ENCODE results near the gene PRRG2. TPM values are rescaled to one million over a fixed set of nuclear protein-coding genes. Genes with fewer than 3 reads are reported as not detected.
"Not testable (repeated sequence)": the region's sequence is repeated elsewhere in the genome, so short reads cannot be mapped to it uniquely, and the experiment has no call there.

Gene PRRG2
- total RNA-seq, 1 experiment from 2014 or later, result 3.3 TPM

DNA sequence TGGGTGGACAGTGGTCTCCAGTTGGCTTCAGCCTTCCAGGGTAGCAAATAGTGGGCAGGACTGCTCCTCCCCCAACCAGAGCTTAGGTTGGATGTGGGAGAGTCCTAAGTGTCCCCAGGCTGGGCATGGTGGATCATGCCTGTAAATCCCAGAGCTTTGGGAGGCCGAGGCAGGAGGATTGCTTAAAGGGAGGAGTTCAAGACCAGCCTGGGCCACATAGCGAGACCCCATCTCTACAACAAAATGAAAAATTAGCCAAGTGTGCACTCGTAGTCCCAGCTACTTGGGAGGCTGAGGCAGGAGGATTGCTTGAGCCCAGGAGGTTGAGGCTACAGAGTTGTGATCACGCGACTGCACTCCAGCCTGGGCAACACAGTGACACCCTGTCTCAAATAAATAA lies 51.5 kb downstream of the PRRG2 start:
- H3K56ac ChIP-seq (ENCODE audit: insufficient read length, low read depth, low read length), result no peak overlapping the region
- H4K5ac ChIP-seq (ENCODE audit: insufficient read length, low read depth, low read length), result no peak overlapping the region
- H2BK15ac ChIP-seq (ENCODE audit: low read depth, low read length), result no peak overlapping the region
- H2AFZ ChIP-seq (ENCODE audit: low read length), result no peak overlapping the region
- Mint-ChIP-seq H3K36me3 (ENCODE audit: insufficient read depth in 1 of 3, low read depth in 3 of 3) (peaks cover 5 to 16% (median 9%) of the 10 kb centered on the region in 3 experiments; a peak in 6 of 7 replicates), H3K9me3 (no peaks in the 10 kb centered on the region), H3K27me3 (ENCODE audit: low read depth) (peaks cover 12% of the 10 kb centered on the region), H3K4me3 (no peak overlapping the region), H3K27ac (no peak overlapping the region), H3K4me1 (peaks cover 22 to 29% of the 10 kb centered on the region in 2 experiments)
- no peak overlapping the region for H3T11ph ChIP-seq (ENCODE audit: low read length)
- no peaks in the 10 kb centered on the region for H3K79me2 ChIP-seq (ENCODE audit: insufficient read depth, low read length)
- H3K9me3 ChIP-seq (ENCODE audit: control insufficient read depth, low read depth, low read length), result no peaks in the 10 kb centered on the region
- H2BK120ac ChIP-seq (ENCODE audit: low read depth, low read length, poor library complexity, severe bottlenecking), result no peak overlapping the region
- H4K20me1 ChIP-seq (ENCODE audit: control insufficient read depth, insufficient read depth, insufficient read length), result peaks cover 2% of the 10 kb centered on the region
- H3K79me1 ChIP-seq (ENCODE audit: insufficient read depth, low read depth, low read length, poor library complexity, severe bottlenecking), result no peaks in the 10 kb centered on the region
- no peak overlapping the region for H2AK5ac ChIP-seq (ENCODE audit: insufficient read length, low read length)
- H3K14ac ChIP-seq (ENCODE audit: insufficient read depth, low read length), result no peak overlapping the region
- H3K4ac ChIP-seq (ENCODE audit: low read depth, low read length), result no peak overlapping the region
- WGBS (ENCODE audit: extremely low coverage, insufficient read length, low lambda C conversion rate), result no CpG with 5 or more reads among the region's 5 CpGs
- H3K4me1 ChIP-seq (ENCODE audit: insufficient read depth, low read length), result no peaks in the 10 kb centered on the region
- H3K9ac ChIP-seq (ENCODE audit: extremely low read depth, insufficient read length, low read length), result no peak overlapping the region
- H3K23me2 ChIP-seq (ENCODE audit: insufficient read length, low read depth, low read length, poor library complexity, severe bottlenecking), result no peaks in the 10 kb centered on the region
- H3K27me3 ChIP-seq (ENCODE audit: insufficient read depth, low read length), result no peaks in the 10 kb centered on the region
- no peak overlapping the region for H2BK20ac ChIP-seq (ENCODE audit: low read depth, low read length, poor library complexity, severe bottlenecking)
- no peak overlapping the region for H3K23ac ChIP-seq (ENCODE audit: insufficient read length, low read depth, low read length)
- TF ChIP-seq, protein P1, sequence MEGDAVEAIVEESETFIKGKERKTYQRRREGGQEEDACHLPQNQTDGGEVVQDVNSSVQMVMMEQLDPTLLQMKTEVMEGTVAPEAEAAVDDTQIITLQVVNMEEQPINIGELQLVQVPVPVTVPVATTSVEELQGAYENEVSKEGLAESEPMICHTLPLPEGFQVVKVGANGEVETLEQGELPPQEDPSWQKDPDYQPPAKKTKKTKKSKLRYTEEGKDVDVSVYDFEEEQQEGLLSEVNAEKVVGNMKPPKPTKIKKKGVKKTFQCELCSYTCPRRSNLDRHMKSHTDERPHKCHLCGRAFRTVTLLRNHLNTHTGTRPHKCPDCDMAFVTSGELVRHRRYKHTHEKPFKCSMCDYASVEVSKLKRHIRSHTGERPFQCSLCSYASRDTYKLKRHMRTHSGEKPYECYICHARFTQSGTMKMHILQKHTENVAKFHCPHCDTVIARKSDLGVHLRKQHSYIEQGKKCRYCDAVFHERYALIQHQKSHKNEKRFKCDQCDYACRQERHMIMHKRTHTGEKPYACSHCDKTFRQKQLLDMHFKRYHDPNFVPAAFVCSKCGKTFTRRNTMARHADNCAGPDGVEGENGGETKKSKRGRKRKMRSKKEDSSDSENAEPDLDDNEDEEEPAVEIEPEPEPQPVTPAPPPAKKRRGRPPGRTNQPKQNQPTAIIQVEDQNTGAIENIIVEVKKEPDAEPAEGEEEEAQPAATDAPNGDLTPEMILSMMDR (conservative IDR thresholded peaks at IDR 0.05), result no peak
- no peak overlapping the region for H2BK5ac ChIP-seq (ENCODE audit: insufficient read length, low read length)
- no peak overlapping the region for H3K18ac ChIP-seq (ENCODE audit: insufficient read length, low read depth, low read length)
- no peak overlapping the region for H4K91ac ChIP-seq (ENCODE audit: insufficient read length, low read depth, low read length)
- H2BK12ac ChIP-seq (ENCODE audit: insufficient read length, low read depth, low read length), result no peak overlapping the region
- no peak overlapping the region for H3K27ac ChIP-seq (ENCODE audit: insufficient read length, low read depth, low read length)
- H3K4me2 ChIP-seq (ENCODE audit: insufficient read depth, insufficient read length, low read length), result no peak overlapping the region
- H4K8ac ChIP-seq (replicated peaks; ENCODE audit: insufficient read length, low read depth, low read length), result no peak overlapping the region
- DNase-seq, result no peak

DNA sequence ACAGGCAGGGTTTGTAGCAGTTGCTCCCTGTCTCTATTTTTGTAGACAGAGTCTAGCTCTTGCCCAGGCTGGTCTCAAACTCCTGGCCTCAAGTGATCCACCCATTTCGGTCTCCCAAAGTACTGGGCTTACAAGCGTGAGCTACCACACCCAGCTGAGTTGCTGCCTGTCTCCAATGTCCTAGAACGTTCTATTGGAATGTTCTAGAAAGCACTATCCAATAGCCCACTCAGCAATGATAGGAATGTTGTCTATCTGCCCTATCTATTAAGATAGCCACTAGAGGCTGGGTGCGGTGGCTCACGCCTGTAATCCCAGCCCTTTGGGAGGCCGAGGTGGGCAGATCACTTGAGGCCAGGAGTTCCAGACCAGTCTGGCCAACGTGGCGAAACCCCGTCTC lies 52.2 kb downstream of the PRRG2 start:
- not testable (repeated sequence) for H2BK15ac ChIP-seq (ENCODE audit: low read depth, low read length); H2BK5ac ChIP-seq (ENCODE audit: insufficient read length, low read length); H2BK12ac ChIP-seq (ENCODE audit: insufficient read length, low read depth, low read length); H3K9ac ChIP-seq (ENCODE audit: extremely low read depth, insufficient read length, low read length); H3K79me2 ChIP-seq (ENCODE audit: insufficient read depth, low read length); H3K4me3 Mint-ChIP-seq; H3K23ac ChIP-seq (ENCODE audit: insufficient read length, low read depth, low read length); H4K8ac ChIP-seq (replicated peaks; ENCODE audit: insufficient read length, low read depth, low read length); H4K20me1 ChIP-seq (ENCODE audit: control insufficient read depth, insufficient read depth, insufficient read length); DNase-seq; H3K79me1 ChIP-seq (ENCODE audit: insufficient read depth, low read depth, low read length, poor library complexity, severe bottlenecking); H3K56ac ChIP-seq (ENCODE audit: insufficient read length, low read depth, low read length); H3K27me3 ChIP-seq (ENCODE audit: insufficient read depth, low read length); H3K14ac ChIP-seq (ENCODE audit: insufficient read depth, low read length); H2AK5ac ChIP-seq (ENCODE audit: insufficient read length, low read length); H3K4me2 ChIP-seq (ENCODE audit: insufficient read depth, insufficient read length, low read length); H3K9me3 Mint-ChIP-seq; H3K27ac ChIP-seq (ENCODE audit: insufficient read length, low read depth, low read length); H3K4ac ChIP-seq (ENCODE audit: low read depth, low read length); H4K91ac ChIP-seq (ENCODE audit: insufficient read length, low read depth, low read length); H2BK120ac ChIP-seq (ENCODE audit: low read depth, low read length, poor library complexity, severe bottlenecking); H3K4me1 ChIP-seq (ENCODE audit: insufficient read depth, low read length); H3K9me3 ChIP-seq (ENCODE audit: control insufficient read depth, low read depth, low read length); H4K5ac ChIP-seq (ENCODE audit: insufficient read length, low read depth, low read length); H3K23me2 ChIP-seq (ENCODE audit: insufficient read length, low read depth, low read length, poor library complexity, severe bottlenecking); H3K18ac ChIP-seq (ENCODE audit: insufficient read length, low read depth, low read length); H3T11ph ChIP-seq (ENCODE audit: low read length); H2AFZ ChIP-seq (ENCODE audit: low read length); H2BK20ac ChIP-seq (ENCODE audit: low read depth, low read length, poor library complexity, severe bottlenecking)
- Mint-ChIP-seq H3K4me1 (peaks cover 27 to 36% of the 10 kb centered on the region in 2 experiments), H3K27ac (peak overlapping the region in 2 of 3 experiments; percentile 44 to 72; a peak in 1 of 7 replicates), H3K27me3 (ENCODE audit: low read depth) (peaks cover 12% of the 10 kb centered on the region), H3K36me3 (ENCODE audit: insufficient read depth in 1 of 3, low read depth in 3 of 3) (peaks cover 3 to 11% (median 4%) of the 10 kb centered on the region in 3 experiments; a peak in 4 of 7 replicates)
- WGBS (ENCODE audit: extremely low coverage, insufficient read length, low lambda C conversion rate), result no CpG with 5 or more reads among the region's 9 CpGs

Measured in H9 (cell line).